ENCODE data around the gene IL17C. TPM values are rescaled to one million over a fixed set of nuclear protein-coding genes. Genes with fewer than 3 reads are reported as not detected.

Gene IL17C
- total and polyA plus RNA-seq, 8 donors = not detected

DNA sequence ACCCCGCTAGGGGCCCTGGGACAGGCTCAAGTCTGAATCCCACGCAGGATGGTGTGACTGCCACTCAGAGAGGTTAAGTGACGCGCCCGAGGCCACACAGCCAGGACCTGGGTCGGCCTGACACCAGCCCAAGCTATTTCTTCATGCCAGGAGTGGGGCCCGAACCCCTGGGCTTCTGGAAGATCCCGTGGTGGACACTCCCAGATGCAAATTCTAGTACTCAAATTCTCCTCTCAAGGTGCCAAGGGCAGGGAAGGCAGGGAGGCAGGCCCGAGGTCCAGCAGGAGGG is 5.2 kb downstream of the IL17C start:
- intact Hi-C loops (cut with DNase I) = no loop called here
- TF ChIP-seq CTCF (IDR thresholded peaks at IDR 0.05) = no peak

GRCh38 chr16:88645455-88645854 is 7.1 kb downstream of the IL17C start:
- TF ChIP-seq CTCF (IDR thresholded peaks at IDR 0.05) = no peak
- ATAC-seq (no peak), DNase-seq (peak in 1 of 4 donors; percentile 49)
- Histone ChIP-seq H3K4me1 (peaks cover 0 to 43% of the 10 kb centered on the region in 2 donors), H3K36me3 (peaks cover 0 to 60% of the 10 kb centered on the region in 2 donors), H3K27ac (no peak overlapping the region), H3K27me3 (peaks cover 3 to 10% of the 10 kb centered on the region in 2 donors), H3K9me3 (no peaks in the 10 kb centered on the region), H3K4me3 (no peak overlapping the region)
- intact Hi-C loops (cut with DNase I) = no loop called here

More for the DNA sequence above, 5.2 kb downstream of the IL17C start:
- Histone ChIP-seq H3K9me3 (no peaks in the 10 kb centered on the region), H3K4me1 (peaks cover 0 to 41% of the 10 kb centered on the region in 2 donors), H3K27me3 (peaks cover 22 to 28% of the 10 kb centered on the region in 2 donors), H3K36me3 (peaks cover 0 to 52% of the 10 kb centered on the region in 2 donors), H3K27ac (no peak overlapping the region), H3K4me3 (no peak overlapping the region)
- ATAC-seq (no peak), DNase-seq (no peak)

DNA sequence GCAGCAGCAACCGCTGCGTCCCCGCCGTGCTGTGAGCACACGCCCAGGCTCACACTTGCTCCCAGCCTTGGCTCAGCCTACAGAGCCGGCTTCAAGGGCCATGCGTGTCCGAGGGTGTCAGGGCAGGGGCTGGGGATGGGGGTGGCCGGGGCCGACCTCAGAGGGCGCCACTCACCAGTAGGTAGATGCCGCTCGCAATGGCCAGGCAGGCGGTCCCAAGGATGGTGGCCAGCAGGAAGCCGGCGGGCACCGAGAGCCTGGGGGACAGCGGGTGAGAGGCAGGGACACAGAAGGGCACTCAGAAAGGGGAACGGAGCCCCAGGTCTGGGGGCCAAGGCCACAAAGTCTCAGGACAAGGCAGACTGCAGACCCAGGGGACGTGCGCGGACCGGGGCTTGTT is 7.6 kb downstream of the IL17C start:
- intact Hi-C loops (cut with DNase I) = no loop called here
- TF ChIP-seq CTCF (IDR thresholded peaks at IDR 0.05) = no peak
- DNase-seq = peak in 1 of 4 donors; percentile 72
- Histone ChIP-seq H3K36me3 (peaks cover 0 to 60% of the 10 kb centered on the region in 2 donors), H3K27me3 (peaks cover 0 to 5% of the 10 kb centered on the region in 2 donors), H3K27ac (no peak overlapping the region), H3K4me3 (no peak overlapping the region), H3K9me3 (no peaks in the 10 kb centered on the region), H3K4me1 (peaks cover 0 to 43% of the 10 kb centered on the region in 2 donors)
- ATAC-seq = no peak

- H3K9me3 ChIP-seq = no peaks in the 10 kb centered on the region
- H3K4me1 ChIP-seq = peaks cover 4 to 43% of the 10 kb centered on the region in 2 donors
- TF ChIP-seq CTCF (IDR thresholded peaks at IDR 0.05) = no peak
- ATAC-seq (no peak), DNase-seq (peak in 1 of 4 donors; percentile 79)
- no peak overlapping the region for H3K27ac ChIP-seq
- intact Hi-C loops (cut with DNase I) = no loop called here
- H3K36me3 ChIP-seq = peaks cover 0 to 60% of the 10 kb centered on the region in 2 donors
- no peak overlapping the region for H3K4me3 ChIP-seq
- H3K27me3 ChIP-seq = no peaks in the 10 kb centered on the region
These were observed 8.1 kb downstream of the IL17C start for GRCh38 chr16:88646345-88647034.

DNA sequence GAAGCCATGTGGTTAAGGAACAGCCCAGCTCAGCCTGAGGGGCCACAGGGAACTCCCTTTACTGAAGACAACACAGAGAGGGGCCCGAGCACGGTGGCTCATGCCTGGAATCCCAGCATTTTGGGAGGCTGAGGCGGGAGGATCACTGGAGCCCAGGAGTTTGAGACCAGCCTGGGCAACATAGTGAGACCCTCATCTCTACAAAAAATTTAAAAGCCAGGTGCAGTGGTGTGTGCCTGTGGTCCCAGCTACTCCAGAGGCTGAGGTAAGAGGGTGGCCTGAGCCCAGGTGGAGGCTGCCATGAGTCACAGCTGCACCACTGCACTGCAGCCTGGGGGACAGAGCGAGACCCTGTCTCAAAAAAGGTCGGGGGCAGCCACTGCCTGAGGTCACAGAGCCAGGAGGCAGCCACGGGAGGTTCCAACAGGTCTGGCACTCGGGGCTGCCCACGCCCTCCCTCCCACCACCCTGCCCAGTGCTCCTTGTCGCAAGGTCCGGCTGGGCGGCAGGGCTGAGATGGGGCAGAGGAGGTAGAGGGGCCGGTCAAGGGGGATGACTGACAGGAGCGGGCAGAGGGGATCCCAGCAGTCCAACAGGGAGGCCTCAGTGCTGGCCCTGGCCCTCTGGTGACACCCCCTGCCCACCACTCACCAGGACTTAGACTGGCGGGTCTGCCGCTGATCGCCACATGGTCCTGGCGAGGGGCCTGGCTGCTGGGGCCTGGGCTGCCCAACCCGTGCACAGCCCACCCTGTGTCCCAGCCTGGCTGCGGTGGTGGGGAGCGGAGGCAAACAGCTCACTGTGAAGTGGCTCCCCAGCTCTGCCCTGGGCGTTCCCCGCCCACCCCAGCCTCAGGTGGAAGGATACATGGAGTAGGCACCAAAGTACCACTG is 9.1 kb downstream of the IL17C start:
- peak in 1 of 4 donors; percentile 79 for DNase-seq

More for the DNA sequence above, 9.1 kb downstream of the IL17C start:
- Histone ChIP-seq H3K27ac (no peak overlapping the region), H3K4me1 (peaks cover 5 to 52% of the 10 kb centered on the region in 2 donors), H3K9me3 (no peaks in the 10 kb centered on the region), H3K4me3 (peak overlapping the region in 1 of 2 donors; percentile 78), H3K36me3 (peaks cover 0 to 68% of the 10 kb centered on the region in 2 donors), H3K27me3 (no peaks in the 10 kb centered on the region)
- TF ChIP-seq CTCF (IDR thresholded peaks at IDR 0.05) = no peak
- intact Hi-C loops (cut with DNase I) = no loop called here
- ATAC-seq = no peak
